Tibial nerve (tissue), 4 donors: Measurements from ENCODE around the gene KICS2. TPM values are rescaled to one million over a fixed set of nuclear protein-coding genes. Genes with fewer than 3 reads are reported as not detected.
A peak's percentile ranks its signal among the peaks of the same experiment; 100 is the strongest.

Experiments
- DNase-seq, 2 donors: peaks; one replicate each; pipeline ENCODE4 v3.0.0-alpha.2; 2019; ENCODE audit warnings: low spot score in 2 of 2
- H3K27ac ChIP-seq, 4 donors: fragments of 200-600 bp; sonication (generic) in 3 of 4; one replicate each; pipeline ENCODE4 v1.5.1; 2017 to 2019; ENCODE audit warnings: mild to moderate bottlenecking in 1 of 4
- H3K27me3 ChIP-seq, 2 donors: fragments of 200-600 bp; sonication (generic) in 1 of 2; one replicate each; pipeline versions ENCODE4 v1.5.1 to v1.6.0; 2017 to 2019
- H3K36me3 ChIP-seq, 3 donors: fragments of 200-600 bp; sonication (generic); one replicate each; pipeline ENCODE4 v1.5.1; 2018 to 2019
- H3K4me1 ChIP-seq, 4 donors: fragments of 200-600 bp; sonication (generic) in 3 of 4; one replicate each; pipeline ENCODE4 v1.5.1; 2017 to 2019
- H3K4me3 ChIP-seq, 4 donors: fragments of 200-600 bp; sonication (generic) in 3 of 4; one replicate each; pipeline ENCODE4 v1.5.1; 2017 to 2019; ENCODE audit warnings: mild to moderate bottlenecking in 1 of 4, moderate library complexity in 1 of 4
- H3K9me3 ChIP-seq, 4 donors: fragments of 200-600 bp; sonication (generic) in 3 of 4; one replicate each; pipeline ENCODE4 v1.5.1; 2017 to 2019
- EP300 ChIP-seq, 2 donors: sonication (generic); formaldehyde crosslinking; IDR thresholded peaks; one replicate each; pipeline ENCODE4 v1.6.1; 2017; ENCODE audit warnings: antibody characterized with exemption in 2 of 2, mild to moderate bottlenecking in 1 of 2
- POLR2A ChIP-seq, 2 donors: fragments of 450-650 bp; IDR thresholded peaks; one replicate each; pipeline ENCODE4 v1.6.1; 2017; ENCODE audit warnings: antibody characterized with exemption in 2 of 2, mild to moderate bottlenecking in 2 of 2, moderate library complexity in 2 of 2
- WGBS, 2 donors: methylation state at CpG; one replicate each; pipeline ENCODE4 v1.1.5; 2018; 5-methylcytosine and 5-hydroxymethylcytosine counted together
- total RNA-seq, 4 donors: library from RNA; depleted of rRNA; stranded (reverse); fragments of >200 nt; gene quantifications; one replicate each; pipeline ENCODE4 v1.1.0, GENCODE V29; 2016
- TF ChIP-seq, protein P1 (sequence below), 5 experiments: fragments of 200-600 bp in 3 of 5; fragments of 450-650 bp in 2 of 5; sonication (generic) in 3 of 5; IDR thresholded peaks; one replicate each; pipeline ENCODE4 v1.5.1; 2016 to 2019; ENCODE audit warnings: antibody characterized with exemption in 5 of 5, mild to moderate bottlenecking in 3 of 5, moderate library complexity in 2 of 5

Gene KICS2
- total RNA-seq, 4 donors from 2014 or later: 7.6 to 14.4 (median 9.8) TPM

GRCh38 chr12:64187794-64188193 lies 34.3 kb downstream of the KICS2 start:
- Histone ChIP-seq H3K4me1 (peaks cover 0 to 8% (median 0%) of the 10 kb centered on the region in 4 donors), H3K9me3 (no peaks in the 10 kb centered on the region), H3K4me3 (no peak overlapping the region), H3K27me3 (no peaks in the 10 kb centered on the region), H3K36me3 (peaks cover 0 to 4% (median 0%) of the 10 kb centered on the region in 3 donors), H3K27ac (no peak overlapping the region)
- 54 to 62% methylated on average over 2 of the region's 2 CpGs for WGBS, 2 donors
- no peak for DNase-seq
- TF ChIP-seq, protein P1, sequence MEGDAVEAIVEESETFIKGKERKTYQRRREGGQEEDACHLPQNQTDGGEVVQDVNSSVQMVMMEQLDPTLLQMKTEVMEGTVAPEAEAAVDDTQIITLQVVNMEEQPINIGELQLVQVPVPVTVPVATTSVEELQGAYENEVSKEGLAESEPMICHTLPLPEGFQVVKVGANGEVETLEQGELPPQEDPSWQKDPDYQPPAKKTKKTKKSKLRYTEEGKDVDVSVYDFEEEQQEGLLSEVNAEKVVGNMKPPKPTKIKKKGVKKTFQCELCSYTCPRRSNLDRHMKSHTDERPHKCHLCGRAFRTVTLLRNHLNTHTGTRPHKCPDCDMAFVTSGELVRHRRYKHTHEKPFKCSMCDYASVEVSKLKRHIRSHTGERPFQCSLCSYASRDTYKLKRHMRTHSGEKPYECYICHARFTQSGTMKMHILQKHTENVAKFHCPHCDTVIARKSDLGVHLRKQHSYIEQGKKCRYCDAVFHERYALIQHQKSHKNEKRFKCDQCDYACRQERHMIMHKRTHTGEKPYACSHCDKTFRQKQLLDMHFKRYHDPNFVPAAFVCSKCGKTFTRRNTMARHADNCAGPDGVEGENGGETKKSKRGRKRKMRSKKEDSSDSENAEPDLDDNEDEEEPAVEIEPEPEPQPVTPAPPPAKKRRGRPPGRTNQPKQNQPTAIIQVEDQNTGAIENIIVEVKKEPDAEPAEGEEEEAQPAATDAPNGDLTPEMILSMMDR (IDR thresholded peaks at IDR 0.05): no peak
- TF ChIP-seq EP300 (IDR thresholded peaks at IDR 0.05) (no peak), POLR2A (IDR thresholded peaks at IDR 0.05) (no peak)

DNA sequence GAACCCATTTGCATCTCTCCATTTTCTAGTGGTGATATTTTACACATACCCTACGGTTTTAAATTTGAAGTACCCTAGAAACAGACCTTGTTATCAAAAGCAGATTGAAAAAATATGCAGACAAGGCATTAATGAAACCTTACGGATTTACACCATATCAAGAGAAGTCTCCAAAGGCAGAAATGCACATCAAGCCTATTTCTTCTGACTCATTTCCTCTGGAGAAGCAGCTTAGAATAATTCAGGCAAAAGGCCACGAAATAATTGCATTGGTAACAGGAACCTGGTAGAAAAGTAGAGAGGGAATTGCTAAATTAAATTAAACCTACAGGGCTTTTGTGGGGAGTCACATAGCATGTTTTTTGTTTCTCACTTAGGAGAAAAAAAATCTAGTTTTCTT lies 34.7 kb downstream of the KICS2 start:
- no peaks in the 10 kb centered on the region for H3K9me3 ChIP-seq
- 55 to 58% methylated on average over 3 of the region's 3 CpGs for WGBS, 2 donors
- H3K4me1 ChIP-seq: peaks cover 0 to 9% (median 0%) of the 10 kb centered on the region in 4 donors
- no peaks in the 10 kb centered on the region for H3K27me3 ChIP-seq
- TF ChIP-seq, protein P1 (IDR thresholded peaks at IDR 0.05): no peak
- no peak for TF ChIP-seq EP300 (IDR thresholded peaks at IDR 0.05)
- TF ChIP-seq POLR2A (IDR thresholded peaks at IDR 0.05): no peak
- no peak for DNase-seq
- H3K4me3 ChIP-seq: no peak overlapping the region
- no peak overlapping the region for H3K27ac ChIP-seq
- peaks cover 0 to 4% (median 0%) of the 10 kb centered on the region in 3 donors for H3K36me3 ChIP-seq

- Histone ChIP-seq H3K4me1 (peaks cover 0 to 15% (median 0%) of the 10 kb centered on the region in 4 donors), H3K9me3 (no peaks in the 10 kb centered on the region), H3K27me3 (no peaks in the 10 kb centered on the region), H3K36me3 (no peaks in the 10 kb centered on the region), H3K27ac (no peak overlapping the region), H3K4me3 (no peak overlapping the region)
- WGBS, 2 donors: 71 to 81% methylated on average over 2 of the region's 2 CpGs
- TF ChIP-seq POLR2A (IDR thresholded peaks at IDR 0.05): no peak
- TF ChIP-seq EP300 (IDR thresholded peaks at IDR 0.05): no peak
- TF ChIP-seq, protein P1 (IDR thresholded peaks at IDR 0.05): no peak
- DNase-seq: no peak
Observed at GRCh38 chr12:64186789-64187188, 35.3 kb downstream of the KICS2 start.

DNA sequence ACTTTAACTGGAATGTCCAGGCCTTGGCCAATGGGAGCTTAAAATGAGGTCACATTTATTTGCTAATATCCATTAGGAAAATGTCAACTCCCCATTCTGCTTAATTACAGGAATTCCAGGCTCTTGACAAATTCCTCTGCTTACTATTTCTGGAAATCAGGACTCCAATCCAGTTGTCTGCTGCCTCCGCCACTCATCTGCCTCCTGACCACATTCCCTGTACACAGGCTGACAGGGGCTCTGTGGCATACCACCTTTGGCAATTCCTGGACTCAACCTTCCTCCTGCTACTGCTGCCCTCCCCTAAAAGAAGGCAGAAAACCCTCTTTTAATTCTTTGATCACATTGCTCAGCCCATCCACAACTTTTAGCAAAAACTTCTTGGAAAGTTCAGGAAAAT lies 37.9 kb downstream of the KICS2 start:
- TF ChIP-seq EP300 (IDR thresholded peaks at IDR 0.05) (no peak), POLR2A (IDR thresholded peaks at IDR 0.05) (no peak)
- TF ChIP-seq, protein P1 (IDR thresholded peaks at IDR 0.05): no peak
- DNase-seq: no peak

DNA sequence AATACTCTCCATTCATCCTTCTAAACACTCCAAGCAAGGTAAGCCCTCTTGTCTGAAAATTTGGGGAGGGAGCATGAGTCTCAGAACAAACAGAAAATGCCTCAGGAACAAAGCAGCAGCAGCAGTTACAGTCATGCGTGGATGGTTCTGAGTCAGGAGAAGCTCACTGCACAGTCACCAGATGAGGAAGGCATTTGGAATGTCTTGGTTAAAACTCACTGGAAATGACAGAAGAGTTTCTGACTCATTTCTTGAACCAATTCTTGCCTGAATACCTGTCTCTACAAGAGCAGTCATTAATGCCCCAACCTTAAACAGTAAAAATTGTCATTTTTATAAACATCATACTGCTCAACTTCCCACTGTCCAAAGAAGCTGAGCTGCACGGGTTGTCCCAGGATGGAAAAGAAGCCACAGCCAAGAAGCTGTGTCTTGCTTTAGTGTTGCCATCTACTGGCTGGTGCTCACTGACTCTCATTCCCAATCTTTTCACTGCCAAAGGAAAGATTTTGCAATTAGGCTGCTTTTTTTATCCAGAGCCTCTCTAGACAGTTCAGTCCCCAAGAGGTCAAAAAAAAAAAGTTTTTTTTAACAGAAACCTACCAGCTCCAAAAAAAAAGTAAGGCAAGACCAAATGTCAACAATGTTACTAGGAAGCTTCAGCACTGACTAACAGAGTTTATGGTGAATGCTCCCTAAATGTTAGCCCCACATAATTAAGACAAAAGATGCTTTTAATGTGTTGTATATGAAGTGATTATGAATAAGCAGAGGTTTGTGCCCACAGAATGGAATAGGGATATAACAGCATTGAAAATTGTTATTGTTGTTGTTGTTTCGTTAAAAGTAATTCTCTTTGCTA lies 40.4 kb downstream of the KICS2 start:
- no peaks in the 10 kb centered on the region for H3K36me3 ChIP-seq
- H3K4me3 ChIP-seq: no peak overlapping the region
- DNase-seq: peak; percentile 23 to 66
- 27 to 30% methylated on average over 3 of the region's 3 CpGs for WGBS, 2 donors
- no peaks in the 10 kb centered on the region for H3K9me3 ChIP-seq
- peak overlapping the region in 2 of 4 donors; percentile 18 to 73 for H3K27ac ChIP-seq
- peaks cover 0 to 17% (median 3%) of the 10 kb centered on the region in 4 donors for H3K4me1 ChIP-seq
- no peaks in the 10 kb centered on the region for H3K27me3 ChIP-seq
- TF ChIP-seq POLR2A (IDR thresholded peaks at IDR 0.05) (no peak), EP300 (IDR thresholded peaks at IDR 0.05) (peak; percentile 20 to 80)
- TF ChIP-seq, protein P1 (IDR thresholded peaks at IDR 0.05): peak; percentile 44 to 84 (median 60)

More for the DNA sequence above, 37.9 kb downstream of the KICS2 start:
- no peak overlapping the region for H3K27ac ChIP-seq
- peaks cover 0 to 26% (median 3%) of the 10 kb centered on the region in 4 donors for H3K4me1 ChIP-seq
- no peaks in the 10 kb centered on the region for H3K9me3 ChIP-seq
- WGBS, 2 donors: 85 to 93% methylated on average over 1 of the region's 1 CpG
- no peaks in the 10 kb centered on the region for H3K36me3 ChIP-seq
- H3K27me3 ChIP-seq: no peaks in the 10 kb centered on the region
- no peak overlapping the region for H3K4me3 ChIP-seq
